GM19328 (cell line): ENCODE data around the gene WNT9A.

Experiments
- ATAC-seq: cut with Tn5 transposase; IDR thresholded peaks from one replicate; pipeline ENCODE4 v1.9.1; 2021; ENCODE audit warnings: mild to moderate bottlenecking, moderate library complexity; ENCODE audit not compliant: unreplicated experiment

WNT9A gene

DNA sequence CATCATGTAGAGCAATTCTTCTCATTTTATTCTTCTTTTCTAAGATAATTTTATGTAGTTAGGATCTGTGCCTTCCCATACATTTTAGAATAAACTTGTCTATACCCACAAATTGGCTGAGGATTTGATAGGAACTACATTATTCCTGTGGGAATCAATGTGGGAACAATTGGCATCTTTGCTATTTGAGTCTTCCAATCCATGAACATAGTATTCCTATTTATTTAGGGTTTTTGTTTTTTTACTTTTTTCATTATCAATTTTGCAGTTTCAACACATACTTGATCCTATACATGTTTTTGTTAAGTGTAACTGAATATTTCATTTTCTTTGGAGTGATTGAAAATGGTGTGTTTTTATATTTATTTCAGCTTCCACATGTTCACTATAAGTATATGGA lies 8.1 kb upstream of the WNT9A start:
- ATAC-seq, result no peak

GRCh38 chr1:227954163-227954850 lies 6.6 kb upstream of the WNT9A start:
- no peak for ATAC-seq

GRCh38 chr1:227953022-227953412 lies 5.3 kb upstream of the WNT9A start:
- ATAC-seq, result no peak

GRCh38 chr1:227952374-227953021 lies 4.8 kb upstream of the WNT9A start:
- no peak for ATAC-seq

DNA sequence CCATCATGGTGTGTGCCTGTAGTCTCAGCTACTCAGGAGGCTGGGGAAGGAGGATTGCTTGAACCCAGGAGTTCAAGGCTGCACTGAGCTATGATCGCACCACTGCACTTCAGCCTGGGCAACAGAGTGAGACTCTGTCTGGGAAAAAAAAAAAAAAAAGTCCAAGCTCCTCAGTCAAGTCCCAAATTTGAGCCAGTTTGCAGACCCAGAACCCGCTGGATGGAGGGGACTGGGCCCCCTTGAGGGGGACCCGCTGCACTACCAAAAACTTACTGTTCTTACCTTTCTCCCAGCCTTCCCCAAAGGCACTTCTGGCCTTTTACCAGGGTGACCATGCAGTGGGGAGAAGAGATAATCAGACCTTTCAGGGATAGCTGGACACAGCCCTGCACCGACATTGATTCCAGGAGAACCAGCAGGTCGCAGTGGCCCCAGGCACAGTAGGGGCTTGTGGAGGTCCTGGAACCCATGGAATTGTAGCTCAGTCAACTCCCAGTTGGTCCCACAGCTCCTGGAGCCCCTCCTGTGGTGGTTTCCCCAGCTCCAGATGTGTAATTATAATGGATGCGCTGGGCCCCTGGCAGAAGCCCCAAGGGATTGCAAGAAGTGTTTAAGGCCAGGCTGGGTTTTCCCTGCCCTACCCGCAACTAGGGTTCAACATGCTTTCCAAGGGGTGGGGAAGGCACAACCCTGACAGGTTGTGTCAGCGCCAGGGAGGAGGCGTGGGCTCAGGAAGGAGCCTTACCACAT lies 4.1 kb upstream of the WNT9A start:
- no peak for ATAC-seq

GRCh38 chr1:227950735-227951346 lies 3.1 kb upstream of the WNT9A start:
- ATAC-seq, result no peak

GRCh38 chr1:227949954-227950734 lies 2.4 kb upstream of the WNT9A start:
- no peak for ATAC-seq

GRCh38 chr1:227949341-227949921 lies 1.7 kb upstream of the WNT9A start:
- no peak for ATAC-seq

- no peak for ATAC-seq
Observed at GRCh38 chr1:227948493-227949260, 945 bp upstream of the WNT9A start.

- no peak for ATAC-seq
Observed at GRCh38 chr1:227947386-227947675, 401 bp downstream of the WNT9A start.

DNA sequence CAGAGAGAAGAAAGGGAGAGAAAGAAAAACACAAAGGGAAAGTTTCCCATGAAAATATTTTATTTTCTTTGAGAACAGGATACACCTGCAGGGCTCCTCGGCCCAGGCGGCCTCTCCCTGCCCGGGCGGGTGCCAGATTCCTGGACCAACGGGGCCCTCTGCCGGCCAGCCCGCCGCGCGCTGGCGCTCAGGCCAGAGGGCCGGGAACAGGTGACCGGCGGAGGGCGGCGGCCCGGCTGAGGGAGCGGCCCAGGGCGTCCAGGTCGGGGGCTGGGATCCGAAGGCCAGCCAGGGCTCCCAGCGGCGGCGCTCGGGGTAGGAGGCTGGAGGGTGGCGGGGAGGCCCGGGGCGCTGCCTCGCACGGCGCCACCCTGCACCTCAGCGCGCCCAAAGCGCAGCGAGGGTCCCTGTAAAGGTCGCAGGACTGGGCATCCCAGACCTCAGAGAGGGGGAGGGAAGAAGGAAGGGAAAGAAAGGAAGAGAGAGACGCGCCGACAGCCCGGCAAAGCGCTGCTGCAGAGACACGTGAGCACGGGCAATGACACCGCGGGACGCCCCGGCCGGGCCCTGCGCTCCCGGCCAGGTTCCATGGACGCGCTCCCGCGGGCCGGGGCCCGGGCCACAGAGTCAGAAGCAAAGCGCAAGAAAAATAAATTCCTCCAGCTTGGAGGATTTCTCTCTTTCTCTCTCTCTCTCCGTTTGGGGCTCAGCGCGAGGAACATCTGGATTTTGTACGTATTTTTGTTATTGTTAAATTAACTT lies 927 bp downstream of the WNT9A start:
- ATAC-seq, result no peak

- no peak for ATAC-seq
Observed at GRCh38 chr1:227945891-227946623, 1.7 kb downstream of the WNT9A start.

GRCh38 chr1:227944931-227945890 lies 2.5 kb downstream of the WNT9A start:
- ATAC-seq, result no peak

DNA sequence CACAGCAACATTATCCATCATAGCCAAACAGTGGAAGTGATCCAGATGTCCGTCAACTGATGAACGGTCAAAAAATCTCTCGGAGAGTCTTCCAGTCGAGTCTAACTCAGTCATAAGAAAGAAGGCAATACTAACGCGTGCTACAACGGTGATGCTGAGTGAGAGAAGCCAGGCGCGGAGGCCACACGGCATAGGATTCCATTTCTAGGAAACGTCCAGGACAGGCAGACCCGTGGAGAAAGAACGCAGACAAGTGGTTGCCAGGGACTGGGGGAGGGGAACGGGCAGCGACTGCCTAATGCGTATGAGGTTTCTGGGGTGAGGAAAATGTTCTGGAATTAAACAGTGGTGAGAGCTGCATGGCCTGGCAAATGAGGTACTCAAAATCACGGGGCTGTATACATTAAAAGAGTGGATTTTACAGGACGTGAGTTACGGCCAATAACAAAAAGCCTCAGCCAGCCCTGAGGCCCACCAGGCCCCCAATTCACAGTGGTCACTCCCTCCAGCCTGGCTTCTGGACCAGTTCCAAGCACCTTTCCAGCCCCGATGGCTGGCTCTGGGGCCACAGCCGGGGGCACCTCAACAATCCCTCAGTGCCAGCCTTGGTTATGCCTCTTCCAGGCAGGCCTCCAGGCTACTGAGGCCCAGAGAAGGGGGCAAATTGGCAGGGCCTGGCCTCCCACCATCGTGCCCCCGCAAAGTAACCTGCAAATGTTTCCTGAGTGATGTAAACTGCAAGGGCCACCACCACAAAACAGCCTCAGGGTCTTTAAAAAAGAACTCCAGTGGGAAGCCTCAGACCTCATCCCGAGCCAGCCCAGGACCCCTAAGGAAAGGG lies 3.4 kb downstream of the WNT9A start:
- no peak for ATAC-seq

DNA sequence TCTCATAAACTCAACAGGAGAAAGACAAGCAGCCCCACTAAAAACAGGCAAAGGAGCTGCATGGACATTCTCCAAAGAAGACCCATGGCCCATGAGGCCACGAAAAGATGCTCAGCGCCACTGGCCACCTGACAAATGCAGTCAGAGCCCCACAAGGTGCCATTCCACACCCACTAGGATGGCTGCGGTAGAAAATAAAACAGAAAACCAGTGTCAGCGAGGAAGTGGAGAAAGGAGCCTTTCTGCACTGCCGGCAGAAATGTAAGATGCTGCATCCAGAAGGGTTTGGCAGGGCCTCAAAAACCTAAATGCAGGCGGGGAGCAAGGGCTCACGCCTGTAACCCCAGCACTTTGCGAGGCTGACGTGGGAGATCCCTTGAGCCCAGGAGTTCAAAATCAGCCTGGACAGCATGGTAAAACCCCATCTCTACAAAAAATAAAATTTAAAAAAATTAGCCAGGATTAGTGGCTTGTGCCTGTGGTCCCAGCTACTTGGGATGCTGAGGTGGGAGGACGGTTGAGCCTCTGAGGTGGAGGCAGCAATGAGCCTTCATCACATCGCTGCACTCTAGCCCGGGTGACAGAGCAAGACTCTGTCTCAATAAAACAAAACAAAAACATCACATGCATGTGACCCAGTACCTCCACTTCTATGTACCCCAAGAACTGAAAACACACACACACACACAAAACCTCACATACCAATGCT lies 4.2 kb downstream of the WNT9A start:
- ATAC-seq, result no peak

DNA sequence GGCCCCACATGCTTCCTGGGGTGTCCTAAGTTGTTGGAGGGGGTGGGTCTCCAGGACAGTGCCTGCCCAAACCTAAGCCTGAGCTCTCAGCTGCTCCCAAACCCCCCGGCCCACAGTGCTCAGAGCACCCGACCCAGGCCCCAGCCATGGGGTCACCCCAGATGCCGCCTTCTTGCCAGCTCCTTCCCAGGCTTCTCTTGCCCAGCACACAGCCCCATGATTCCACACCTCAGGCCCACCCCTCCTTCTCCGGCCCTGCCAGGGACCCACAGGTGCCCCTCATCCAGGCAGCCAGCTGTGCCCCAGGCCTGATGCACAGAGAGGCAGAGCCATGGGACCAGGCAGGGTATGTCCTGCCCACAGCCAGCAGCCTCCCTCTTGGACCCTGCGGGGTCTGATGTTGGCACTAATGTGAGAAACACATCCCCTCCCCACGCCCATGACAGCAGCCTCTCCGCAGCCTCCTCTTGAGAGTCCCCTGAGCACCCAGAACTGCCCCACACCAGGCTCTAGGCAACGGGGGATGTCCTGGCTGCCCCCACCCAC lies 4.9 kb downstream of the WNT9A start:
- ATAC-seq, result no peak
